SK-N-SH (cell line): ENCODE results near the gene PSMA5.

Experiments used
- CTCF ChIP-seq: fragments of 200-600 bp; sonication (generic); IDR thresholded peaks from 2 replicates; pipeline ENCODE4 v1.6.1; 2017; ENCODE audit warnings: antibody characterized with exemption, mild to moderate bottlenecking, moderate library complexity
- GABPA ChIP-seq: IDR thresholded peaks from 2 replicates; pipeline ENCODE4 v1.4.0; 2012; ENCODE audit warnings: low read depth, mild to moderate bottlenecking
- MAX ChIP-seq: IDR thresholded peaks from 2 replicates; pipeline ENCODE4 v1.4.0; 2012; ENCODE audit warnings: low read depth
- POLR2AphosphoS5 ChIP-seq: IDR thresholded peaks from 2 replicates; pipeline ENCODE4 v1.6.1; 2012; ENCODE audit warnings: low read depth, low read length
- RCOR1 ChIP-seq: fragments of 150-350 bp; IDR thresholded peaks from 2 replicates; pipeline ENCODE4 v1.6.1; 2017; ENCODE audit warnings: antibody characterized with exemption, low read length
- TCF12 ChIP-seq: IDR thresholded peaks from 2 replicates; pipeline ENCODE4 v1.4.0; 2012
- TEAD4 ChIP-seq: IDR thresholded peaks from 2 replicates; pipeline ENCODE4 v1.4.0; 2012; ENCODE audit warnings: mild to moderate bottlenecking, borderline replicate concordance; ENCODE audit not compliant: insufficient read depth
- TF ChIP-seq, protein P1 (sequence below): IDR thresholded peaks from 2 replicates; pipeline ENCODE4 v1.4.0; 2012; ENCODE audit warnings: low read depth, borderline replicate concordance
- TF ChIP-seq, protein P2 (sequence below): IDR thresholded peaks from 2 replicates; pipeline ENCODE4; 2012

DNA sequence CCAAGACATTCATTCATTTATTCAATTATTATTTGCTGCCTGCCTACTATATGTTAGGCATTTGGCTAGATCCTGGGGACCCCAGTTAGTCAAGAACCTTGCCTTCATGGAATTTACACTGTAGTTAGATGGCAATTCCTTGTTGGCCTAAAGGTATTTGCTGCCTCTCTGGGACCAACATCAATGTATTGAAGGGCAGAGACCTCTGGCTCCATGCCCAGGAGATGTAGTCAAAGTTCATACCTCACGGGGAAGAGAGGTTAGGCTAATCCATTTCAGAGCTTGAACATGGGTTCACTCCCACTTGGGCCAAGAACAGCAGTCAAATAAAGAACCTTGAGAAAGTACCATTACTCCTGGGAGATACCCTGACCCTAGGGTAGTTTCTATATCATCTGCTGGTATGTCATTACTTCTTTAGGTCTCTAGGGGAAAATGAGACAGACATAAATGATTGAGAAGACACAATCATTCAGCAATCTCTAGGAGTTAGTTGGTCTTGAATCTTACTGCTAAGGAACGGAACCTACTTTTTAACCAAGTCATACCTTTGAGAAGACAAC, 60.5 kb downstream of the PSMA5 start:
- TF ChIP-seq GABPA (no peak), TCF12 (no peak), MAX (no peak), RCOR1 (no peak), CTCF (no peak), POLR2AphosphoS5 (no peak), TEAD4 (no peak)
- TF ChIP-seq, protein P1, sequence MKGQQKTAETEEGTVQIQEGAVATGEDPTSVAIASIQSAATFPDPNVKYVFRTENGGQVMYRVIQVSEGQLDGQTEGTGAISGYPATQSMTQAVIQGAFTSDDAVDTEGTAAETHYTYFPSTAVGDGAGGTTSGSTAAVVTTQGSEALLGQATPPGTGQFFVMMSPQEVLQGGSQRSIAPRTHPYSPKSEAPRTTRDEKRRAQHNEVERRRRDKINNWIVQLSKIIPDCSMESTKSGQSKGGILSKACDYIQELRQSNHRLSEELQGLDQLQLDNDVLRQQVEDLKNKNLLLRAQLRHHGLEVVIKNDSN, result no peak
- TF ChIP-seq, protein P2, sequence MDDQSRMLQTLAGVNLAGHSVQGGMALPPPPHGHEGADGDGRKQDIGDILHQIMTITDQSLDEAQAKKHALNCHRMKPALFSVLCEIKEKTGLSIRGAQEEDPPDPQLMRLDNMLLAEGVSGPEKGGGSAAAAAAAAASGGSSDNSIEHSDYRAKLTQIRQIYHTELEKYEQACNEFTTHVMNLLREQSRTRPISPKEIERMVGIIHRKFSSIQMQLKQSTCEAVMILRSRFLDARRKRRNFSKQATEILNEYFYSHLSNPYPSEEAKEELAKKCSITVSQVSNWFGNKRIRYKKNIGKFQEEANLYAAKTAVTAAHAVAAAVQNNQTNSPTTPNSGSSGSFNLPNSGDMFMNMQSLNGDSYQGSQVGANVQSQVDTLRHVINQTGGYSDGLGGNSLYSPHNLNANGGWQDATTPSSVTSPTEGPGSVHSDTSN, result no peak
